Measurements from ENCODE around the gene TEX55.
"Not testable (repeated sequence)": the region's sequence is repeated elsewhere in the genome, so short reads cannot be mapped to it uniquely, and the experiment has no call there.

Gene TEX55

GRCh38 chr3:119145500-119146167 is at the start of gene TEX55:
Gene TEX55, plus strand, starts transcription at chr3:119146165. Its CDS starts 25 bp downstream, at chr3:119146190.
- Histone ChIP-seq H3K4me3 (no peak within 1 kb of the TSS), H3K27me3 (no peaks in the 10 kb centered on the region), H3K9me3 (no peaks in the 10 kb centered on the region), H3K36me3 (no peaks in the 10 kb centered on the region), H3K27ac (no peak within 1 kb of the TSS), H3K4me1 (no peaks in the 10 kb centered on the region), H3K9ac (no peak within 1 kb of the TSS), H4K20me1 (no peaks in the 10 kb centered on the region), H3K4me2 (no peak within 1 kb of the TSS)
- TF ChIP-seq Cebpa-rat (IDR thresholded peaks at IDR 0.05): no peak

GRCh38 chr3:119098003-119098402 is 48.0 kb upstream of the TEX55 start:
- Histone ChIP-seq H3K27ac (no peak overlapping the region), H3K9ac (no peak overlapping the region), H3K36me3 (no peaks in the 10 kb centered on the region), H3K4me1 (no peaks in the 10 kb centered on the region), H3K27me3 (no peaks in the 10 kb centered on the region), H3K4me2 (no peak overlapping the region), H3K4me3 (no peak overlapping the region), H3K9me3 (no peaks in the 10 kb centered on the region), H4K20me1 (no peaks in the 10 kb centered on the region)
- TF ChIP-seq Cebpa-rat (IDR thresholded peaks at IDR 0.05): no peak

- Histone ChIP-seq H3K9me3 (no peaks in the 10 kb centered on the region), H3K4me1 (no peaks in the 10 kb centered on the region), H3K4me3 (no peak overlapping the region), H3K27ac (no peak overlapping the region), H3K9ac (no peak overlapping the region), H3K4me2 (no peak overlapping the region), H3K27me3 (no peaks in the 10 kb centered on the region), H4K20me1 (no peaks in the 10 kb centered on the region), H3K36me3 (no peaks in the 10 kb centered on the region)
- no peak for TF ChIP-seq Cebpa-rat (IDR thresholded peaks at IDR 0.05)
Observed at GRCh38 chr3:119098619-119099222, 47.2 kb upstream of the TEX55 start.

- H3K36me3 ChIP-seq: no peaks in the 10 kb centered on the region
- H3K9ac ChIP-seq: no peak overlapping the region
- TF ChIP-seq Cebpa-rat (IDR thresholded peaks at IDR 0.05): no peak
- H3K4me3 ChIP-seq: no peak overlapping the region
- H3K27ac ChIP-seq: no peak overlapping the region
- no peaks in the 10 kb centered on the region for H3K9me3 ChIP-seq
- H3K4me1 ChIP-seq: no peaks in the 10 kb centered on the region
- H3K4me2 ChIP-seq: no peak overlapping the region
- no peaks in the 10 kb centered on the region for H3K27me3 ChIP-seq
- no peaks in the 10 kb centered on the region for H4K20me1 ChIP-seq
Observed at GRCh38 chr3:119099785-119100184, 46.2 kb upstream of the TEX55 start.

- Histone ChIP-seq H3K9me3 (no peaks in the 10 kb centered on the region), H4K20me1 (no peaks in the 10 kb centered on the region), H3K4me2 (no peak overlapping the region), H3K27me3 (no peaks in the 10 kb centered on the region), H3K36me3 (no peaks in the 10 kb centered on the region), H3K4me1 (no peaks in the 10 kb centered on the region), H3K9ac (no peak overlapping the region), H3K4me3 (no peak overlapping the region), H3K27ac (no peak overlapping the region)
- no peak for TF ChIP-seq Cebpa-rat (IDR thresholded peaks at IDR 0.05)
Observed at GRCh38 chr3:119104031-119104430, 41.9 kb upstream of the TEX55 start.

- H3K27me3 ChIP-seq, H3K4me2 ChIP-seq, H3K9ac ChIP-seq, H3K27ac ChIP-seq, H3K4me1 ChIP-seq, H4K20me1 ChIP-seq, H3K36me3 ChIP-seq, H3K4me3 ChIP-seq: not testable (repeated sequence)
- peaks cover 53% of the 10 kb centered on the region for H3K9me3 ChIP-seq
Observed at GRCh38 chr3:119118330-119118729, 27.6 kb upstream of the TEX55 start.

- H3K9me3 ChIP-seq: peaks cover 37% of the 10 kb centered on the region
Observed at GRCh38 chr3:119120480-119120879, 25.5 kb upstream of the TEX55 start.

GRCh38 chr3:119122350-119122749 is 23.6 kb upstream of the TEX55 start:
- no peak for TF ChIP-seq Cebpa-rat (IDR thresholded peaks at IDR 0.05)
- Histone ChIP-seq H3K27me3 (no peaks in the 10 kb centered on the region), H4K20me1 (no peaks in the 10 kb centered on the region), H3K9ac (no peak overlapping the region), H3K9me3 (peaks cover 26% of the 10 kb centered on the region), H3K27ac (no peak overlapping the region), H3K4me3 (no peak overlapping the region), H3K36me3 (no peaks in the 10 kb centered on the region), H3K4me1 (no peaks in the 10 kb centered on the region), H3K4me2 (no peak overlapping the region)

More at GRCh38 chr3:119120480-119120879, 25.5 kb upstream of the TEX55 start:
- Histone ChIP-seq H3K27me3 (no peaks in the 10 kb centered on the region), H3K9ac (no peak overlapping the region), H3K36me3 (no peaks in the 10 kb centered on the region), H3K4me3 (no peak overlapping the region), H4K20me1 (no peaks in the 10 kb centered on the region), H3K4me1 (no peaks in the 10 kb centered on the region), H3K27ac (no peak overlapping the region), H3K4me2 (no peak overlapping the region)
- no peak for TF ChIP-seq Cebpa-rat (IDR thresholded peaks at IDR 0.05)

GRCh38 chr3:119125342-119125741 is 20.6 kb upstream of the TEX55 start:
- Histone ChIP-seq H3K4me1 (no peaks in the 10 kb centered on the region), H3K4me3 (no peak overlapping the region), H4K20me1 (no peaks in the 10 kb centered on the region), H3K27ac (no peak overlapping the region), H3K9ac (no peak overlapping the region), H3K4me2 (no peak overlapping the region), H3K27me3 (no peaks in the 10 kb centered on the region), H3K9me3 (no peaks in the 10 kb centered on the region), H3K36me3 (no peaks in the 10 kb centered on the region)
- TF ChIP-seq Cebpa-rat (IDR thresholded peaks at IDR 0.05): no peak

GRCh38 chr3:119125742-119126504 is 20.0 kb upstream of the TEX55 start:
- Histone ChIP-seq H3K27me3 (no peaks in the 10 kb centered on the region), H3K4me1 (no peaks in the 10 kb centered on the region), H3K27ac (no peak overlapping the region), H3K4me2 (no peak overlapping the region), H3K4me3 (no peak overlapping the region), H3K36me3 (no peaks in the 10 kb centered on the region), H3K9me3 (no peaks in the 10 kb centered on the region), H4K20me1 (no peaks in the 10 kb centered on the region), H3K9ac (no peak overlapping the region)
- no peak for TF ChIP-seq Cebpa-rat (IDR thresholded peaks at IDR 0.05)

- not testable (repeated sequence) for H3K27ac ChIP-seq, H3K27me3 ChIP-seq, H3K4me3 ChIP-seq, H3K9ac ChIP-seq, H3K36me3 ChIP-seq, H4K20me1 ChIP-seq, H3K4me2 ChIP-seq, H3K4me1 ChIP-seq, H3K9me3 ChIP-seq
Observed at GRCh38 chr3:119130291-119130690, 15.7 kb upstream of the TEX55 start.

GRCh38 chr3:119132291-119132690 is 13.7 kb upstream of the TEX55 start:
- H3K4me1 ChIP-seq, H3K27me3 ChIP-seq, H3K36me3 ChIP-seq, H3K9ac ChIP-seq, H3K4me2 ChIP-seq, H3K27ac ChIP-seq, H3K4me3 ChIP-seq, H3K9me3 ChIP-seq, H4K20me1 ChIP-seq: not testable (repeated sequence)

- H3K4me1 ChIP-seq, H3K36me3 ChIP-seq, H3K4me2 ChIP-seq, H4K20me1 ChIP-seq, H3K9me3 ChIP-seq, H3K27ac ChIP-seq, H3K27me3 ChIP-seq, H3K9ac ChIP-seq, H3K4me3 ChIP-seq: not testable (repeated sequence)
Observed at GRCh38 chr3:119139360-119139759, 6.6 kb upstream of the TEX55 start.
